ENCODE measurements around the gene PIP5KL1. TPM values are rescaled to one million over a fixed set of nuclear protein-coding genes. Genes with fewer than 3 reads are reported as not detected.

Gene PIP5KL1
- total RNA-seq, 6 donors from 2014 or later, result 4.1 to 38.8 (median 10.0) TPM

DNA sequence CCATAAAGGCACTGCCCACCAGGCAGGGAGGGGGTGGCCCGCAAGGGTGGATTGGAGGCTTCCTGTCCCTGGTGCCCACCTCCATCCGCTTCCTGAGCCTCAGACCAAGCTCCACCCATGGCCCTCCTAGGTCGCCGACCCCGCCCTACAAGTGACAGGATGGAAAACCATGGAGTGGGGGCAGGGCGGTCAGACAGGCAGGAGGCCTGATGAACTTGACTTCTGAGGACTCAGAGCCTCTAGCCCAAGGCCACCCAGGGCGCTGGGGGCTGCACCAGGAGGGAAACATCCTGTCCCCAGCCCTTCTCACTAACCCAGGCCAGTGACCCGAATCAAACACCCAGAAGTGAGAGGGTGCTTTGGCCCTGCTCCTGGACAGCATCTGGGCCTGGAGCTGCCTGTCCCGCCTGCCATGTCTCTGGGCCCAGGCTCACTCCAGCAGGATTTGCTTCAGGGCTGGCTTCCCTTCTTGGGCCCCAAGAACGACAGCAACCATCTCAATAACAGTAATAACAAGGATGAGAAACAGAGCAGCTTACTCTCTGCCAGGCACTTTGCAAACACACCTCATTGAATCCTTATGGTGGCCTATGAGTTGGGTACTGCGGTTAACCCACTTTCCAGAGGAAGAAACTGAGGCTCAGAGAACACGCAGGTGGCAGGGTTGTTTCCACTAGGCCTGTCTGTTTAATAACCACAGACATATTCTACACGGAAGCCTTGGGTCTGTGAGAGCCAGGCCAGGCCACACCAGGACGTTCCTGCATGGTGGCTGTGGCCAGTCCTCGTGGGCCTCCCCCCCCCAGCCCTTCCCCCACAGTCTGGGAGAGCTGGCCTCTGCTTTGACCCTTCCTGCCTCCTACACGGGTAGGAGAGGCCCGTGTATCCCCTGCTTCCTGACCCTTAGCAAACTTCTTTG lies 26.8 kb downstream of the PIP5KL1 start:
- ATAC-seq (ENCODE audit: low FRiP score in 2 of 2) (peak in 1 of 2 donors; percentile 64), DNase-seq (peak; percentile 74 to 91)
- Histone ChIP-seq H3K4me3 (peak overlapping the region in 2 of 4 donors; percentile 30 to 31), H3K4me1 (peaks cover 74 to 81% (median 79%) of the 10 kb centered on the region in 4 donors), H3K9me3 (no peaks in the 10 kb centered on the region), H3K27me3 (no peaks in the 10 kb centered on the region), H3K27ac (peak overlapping the region; percentile 86 to 94 (median 88)), H3K36me3 (peaks cover 0 to 11% (median 6%) of the 10 kb centered on the region in 4 donors)
- TF ChIP-seq POLR2A (IDR thresholded peaks at IDR 0.05) (peak in 1 of 4 donors; percentile 71), POLR2AphosphoS5 (IDR thresholded peaks at IDR 0.05) (peak; percentile 79 to 84), EP300 (IDR thresholded peaks at IDR 0.05) (peak in 2 of 4 donors; percentile 44 to 64)
- TF ChIP-seq, protein P1, sequence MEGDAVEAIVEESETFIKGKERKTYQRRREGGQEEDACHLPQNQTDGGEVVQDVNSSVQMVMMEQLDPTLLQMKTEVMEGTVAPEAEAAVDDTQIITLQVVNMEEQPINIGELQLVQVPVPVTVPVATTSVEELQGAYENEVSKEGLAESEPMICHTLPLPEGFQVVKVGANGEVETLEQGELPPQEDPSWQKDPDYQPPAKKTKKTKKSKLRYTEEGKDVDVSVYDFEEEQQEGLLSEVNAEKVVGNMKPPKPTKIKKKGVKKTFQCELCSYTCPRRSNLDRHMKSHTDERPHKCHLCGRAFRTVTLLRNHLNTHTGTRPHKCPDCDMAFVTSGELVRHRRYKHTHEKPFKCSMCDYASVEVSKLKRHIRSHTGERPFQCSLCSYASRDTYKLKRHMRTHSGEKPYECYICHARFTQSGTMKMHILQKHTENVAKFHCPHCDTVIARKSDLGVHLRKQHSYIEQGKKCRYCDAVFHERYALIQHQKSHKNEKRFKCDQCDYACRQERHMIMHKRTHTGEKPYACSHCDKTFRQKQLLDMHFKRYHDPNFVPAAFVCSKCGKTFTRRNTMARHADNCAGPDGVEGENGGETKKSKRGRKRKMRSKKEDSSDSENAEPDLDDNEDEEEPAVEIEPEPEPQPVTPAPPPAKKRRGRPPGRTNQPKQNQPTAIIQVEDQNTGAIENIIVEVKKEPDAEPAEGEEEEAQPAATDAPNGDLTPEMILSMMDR (IDR thresholded peaks at IDR 0.05), result no peak
- WGBS, 2 donors, result 22 to 28% methylated on average over 3 to 17 of the region's 17 CpGs

DNA sequence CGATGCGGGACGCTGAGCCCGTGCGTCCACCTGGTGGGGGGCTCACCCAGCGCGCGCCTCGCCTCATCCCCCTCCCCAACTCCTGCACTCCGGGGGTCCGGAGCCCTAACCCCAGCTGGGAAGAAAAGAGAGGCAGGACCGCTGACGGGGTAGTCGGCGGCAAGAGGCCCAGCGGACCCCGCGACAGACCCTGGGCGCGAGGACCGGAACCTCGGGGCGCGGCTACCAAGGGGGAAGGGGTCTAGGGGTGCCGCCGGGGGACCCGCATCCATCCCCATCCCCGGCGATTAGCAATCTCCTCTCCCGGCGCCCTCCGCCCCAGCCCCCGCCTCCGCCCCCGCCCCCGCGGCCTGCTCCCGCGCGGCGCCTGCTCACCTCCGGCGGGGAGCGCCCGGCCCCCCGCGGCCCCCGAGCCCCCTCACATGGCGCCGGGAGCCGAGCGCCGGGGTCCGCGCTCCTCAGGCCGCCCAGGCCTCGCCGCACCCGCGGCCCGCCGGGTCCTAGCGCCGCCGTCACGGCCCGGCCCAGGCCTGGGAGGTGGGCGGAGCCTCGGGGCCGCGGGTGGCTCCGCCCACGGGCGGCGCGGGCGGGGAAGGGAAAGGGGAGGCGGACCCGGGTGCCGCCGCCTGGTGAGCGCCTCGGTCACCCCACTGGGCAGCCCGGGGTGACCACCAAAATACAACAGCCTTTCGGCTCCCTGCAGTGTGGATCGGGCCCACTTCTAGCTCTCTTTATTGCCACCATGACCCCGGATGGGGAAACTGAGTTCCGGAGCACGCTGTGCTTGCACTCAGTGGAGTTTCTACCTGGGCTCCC lies 31.2 kb downstream of the PIP5KL1 start, which contains the start of gene ST6GALNAC6:
ST6GALNAC6 (minus strand) TSS at position 476 of the 816 bp plus-strand sequence. CDS start 1,622 bp downstream, outside the sequence.
- peaks cover 14 to 24% (median 21%) of the 10 kb centered on the region in 4 donors for H3K36me3 ChIP-seq
- no peaks in the 10 kb centered on the region for H3K27me3 ChIP-seq
- peak within 1 kb of the TSS; percentile 90 to 98 (median 94) for H3K4me3 ChIP-seq
- H3K4me1 ChIP-seq, result peaks cover 70 to 77% (median 72%) of the 10 kb centered on the region in 4 donors
- H3K27ac ChIP-seq, result peak within 1 kb of the TSS; percentile 92 to 98 (median 95)
- 1 to 9% methylated on average over 4 to 14 of the region's 89 CpGs for WGBS, 2 donors
- peak; percentile 81 to 97 for DNase-seq
- ATAC-seq (ENCODE audit: low FRiP score in 2 of 2), result peak; percentile 79 to 90
- H3K9me3 ChIP-seq, result no peaks in the 10 kb centered on the region
- peak in 2 of 4 donors; percentile 48 to 59 for TF ChIP-seq POLR2A (IDR thresholded peaks at IDR 0.05)
- TF ChIP-seq POLR2AphosphoS5 (IDR thresholded peaks at IDR 0.05), result peak in 1 of 2 donors; percentile 43
- TF ChIP-seq EP300 (IDR thresholded peaks at IDR 0.05), result no peak
- TF ChIP-seq, protein P1 (IDR thresholded peaks at IDR 0.05), result peak in 2 of 6 experiments; percentile 10 to 13

DNA sequence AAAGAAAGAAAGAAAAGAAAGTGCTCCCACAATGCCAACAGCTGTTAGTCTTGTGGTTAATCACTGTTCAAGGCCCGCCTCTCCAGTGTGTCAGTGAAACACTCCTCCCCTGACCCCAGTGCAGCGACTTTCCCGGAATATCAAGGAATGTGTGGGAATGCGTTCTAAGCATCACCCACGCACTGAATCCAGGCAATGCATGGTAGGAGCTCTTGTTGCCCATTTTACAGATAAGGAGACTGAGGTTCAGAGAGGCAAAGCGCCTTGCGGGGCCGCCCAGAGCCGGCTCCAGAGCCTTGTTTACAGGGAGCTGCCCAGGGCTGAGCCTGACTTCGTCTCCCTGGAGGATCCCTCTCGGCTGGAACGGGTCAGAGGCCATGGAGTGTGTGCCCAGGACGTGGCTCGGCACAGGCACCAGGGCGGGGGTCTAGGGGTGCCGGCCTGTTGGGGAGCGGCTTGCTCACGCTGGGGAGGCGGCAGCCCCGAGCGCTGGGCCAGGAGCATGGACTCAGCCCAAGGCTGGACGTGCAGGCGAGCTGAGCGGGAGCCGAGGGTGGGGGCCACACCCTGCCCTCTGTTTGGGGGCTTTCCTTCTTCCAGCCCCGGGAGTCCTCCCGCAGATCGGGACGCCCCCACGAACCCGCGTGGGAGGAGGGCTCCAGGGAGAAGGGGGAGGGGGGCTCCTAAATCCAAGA lies 32.0 kb downstream of the PIP5KL1 start:
- Histone ChIP-seq H3K27me3 (no peaks in the 10 kb centered on the region), H3K36me3 (peaks cover 21 to 32% (median 28%) of the 10 kb centered on the region in 4 donors), H3K9me3 (peaks cover 0 to 3% (median 0%) of the 10 kb centered on the region in 4 donors), H3K4me3 (peak overlapping the region; percentile 90 to 98 (median 94)), H3K27ac (peak overlapping the region; percentile 92 to 98 (median 95)), H3K4me1 (peaks cover 62 to 70% (median 65%) of the 10 kb centered on the region in 4 donors)
- peak in 1 of 2 donors; percentile 89 for DNase-seq
- TF ChIP-seq, protein P1 (IDR thresholded peaks at IDR 0.05), result no peak
- peak in 2 of 4 donors; percentile 17 to 62 for TF ChIP-seq EP300 (IDR thresholded peaks at IDR 0.05)
- TF ChIP-seq POLR2A (IDR thresholded peaks at IDR 0.05), result peak in 2 of 4 donors; percentile 15 to 26
- TF ChIP-seq POLR2AphosphoS5 (IDR thresholded peaks at IDR 0.05), result peak; percentile 58 to 83
- ATAC-seq (ENCODE audit: low FRiP score in 2 of 2), result peak; percentile 8 to 79
- 14 to 29% methylated on average over 5 to 30 of the region's 32 CpGs for WGBS, 2 donors

DNA sequence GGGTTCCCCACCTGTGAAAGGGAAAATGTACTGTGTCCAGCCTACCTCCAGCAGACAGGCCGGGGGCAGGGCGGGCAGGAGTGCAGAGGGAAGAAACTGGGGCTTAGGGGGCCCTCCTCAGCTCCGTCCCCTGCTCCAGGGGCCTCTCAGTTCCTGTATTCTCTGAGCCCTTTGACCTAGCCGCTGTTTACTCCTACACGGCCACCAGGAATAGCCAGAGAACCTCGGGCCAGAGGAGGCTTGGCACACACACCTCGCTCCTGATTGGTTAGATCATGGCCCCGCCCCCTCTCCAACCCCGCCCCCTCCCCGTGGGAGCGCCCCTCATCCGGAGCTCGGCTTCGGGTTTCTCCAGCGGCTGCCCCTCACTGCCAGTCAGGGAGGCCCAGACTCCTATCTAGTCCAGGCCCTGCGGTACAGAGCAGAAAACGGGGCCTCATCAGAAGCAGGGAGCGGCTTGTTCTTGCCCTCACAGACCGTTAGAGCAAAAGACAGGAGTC lies 33.3 kb downstream of the PIP5KL1 start:
- WGBS, 2 donors, result 21 to 54% methylated on average over 2 to 14 of the region's 19 CpGs
- H3K9me3 ChIP-seq, result peaks cover 0 to 12% (median 4%) of the 10 kb centered on the region in 4 donors
- H3K27ac ChIP-seq, result peak overlapping the region; percentile 92 to 98 (median 95)
- TF ChIP-seq POLR2A (IDR thresholded peaks at IDR 0.05) (peak in 1 of 4 donors; percentile 27), EP300 (IDR thresholded peaks at IDR 0.05) (no peak)
- peaks cover 26 to 45% (median 40%) of the 10 kb centered on the region in 4 donors for H3K36me3 ChIP-seq
- DNase-seq, result peak; percentile 79 to 88
- H3K4me3 ChIP-seq, result peak overlapping the region; percentile 4 to 98 (median 49)
- H3K4me1 ChIP-seq, result peaks cover 49 to 56% (median 52%) of the 10 kb centered on the region in 4 donors
- ATAC-seq (ENCODE audit: low FRiP score in 2 of 2), result peak; percentile 82 to 87
- H3K27me3 ChIP-seq, result no peaks in the 10 kb centered on the region
